ENCODE measurements around the gene MRPS22.

The MRPS22 gene

GRCh38 chr3:139338405-139338804 lies 5.4 kb upstream of the MRPS22 start:
- no peaks in the 10 kb centered on the region for H3K4me1 ChIP-seq (ENCODE audit: control insufficient read depth, insufficient read depth, low read length)
- no peaks in the 10 kb centered on the region for H3K27me3 ChIP-seq (ENCODE audit: control insufficient read depth in 1 of 2, insufficient read depth in 2 of 2, low read length in 2 of 2)
- H3K27ac ChIP-seq (ENCODE audit: low read length), result no peak overlapping the region
- no peak overlapping the region for H3K4me3 ChIP-seq (ENCODE audit: low read length in 2 of 2)
- H3K36me3 ChIP-seq (ENCODE audit: control insufficient read depth in 2 of 2, insufficient read depth in 2 of 2, low read length in 2 of 2), result no peaks in the 10 kb centered on the region
- no peak overlapping the region for H3K9ac ChIP-seq (ENCODE audit: low read length in 2 of 2)
- no peaks in the 10 kb centered on the region for H3K9me3 ChIP-seq (ENCODE audit: control insufficient read depth in 2 of 2, low read length in 2 of 2)

GRCh38 chr3:139339219-139339906 lies 4.5 kb upstream of the MRPS22 start:
- H3K9ac ChIP-seq (ENCODE audit: low read length in 2 of 2), result no peak overlapping the region
- H3K27ac ChIP-seq (ENCODE audit: low read length), result no peak overlapping the region
- H3K4me1 ChIP-seq (ENCODE audit: control insufficient read depth, insufficient read depth, low read length), result peaks cover 2% of the 10 kb centered on the region
- no peaks in the 10 kb centered on the region for H3K9me3 ChIP-seq (ENCODE audit: control insufficient read depth in 2 of 2, low read length in 2 of 2)
- H3K4me3 ChIP-seq (ENCODE audit: low read length in 2 of 2), result no peak overlapping the region
- H3K27me3 ChIP-seq (ENCODE audit: control insufficient read depth in 1 of 2, insufficient read depth in 2 of 2, low read length in 2 of 2), result no peaks in the 10 kb centered on the region
- H3K36me3 ChIP-seq (ENCODE audit: control insufficient read depth in 2 of 2, insufficient read depth in 2 of 2, low read length in 2 of 2), result no peaks in the 10 kb centered on the region

- Histone ChIP-seq H3K9ac (ENCODE audit: low read length in 2 of 2) (no peak overlapping the region), H3K4me3 (ENCODE audit: low read length in 2 of 2) (no peak overlapping the region), H3K27ac (ENCODE audit: low read length) (no peak overlapping the region), H3K9me3 (ENCODE audit: control insufficient read depth in 2 of 2, low read length in 2 of 2) (no peaks in the 10 kb centered on the region), H3K4me1 (ENCODE audit: control insufficient read depth, insufficient read depth, low read length) (peaks cover 7% of the 10 kb centered on the region), H3K36me3 (ENCODE audit: control insufficient read depth in 2 of 2, insufficient read depth in 2 of 2, low read length in 2 of 2) (no peaks in the 10 kb centered on the region), H3K27me3 (ENCODE audit: control insufficient read depth in 1 of 2, insufficient read depth in 2 of 2, low read length in 2 of 2) (no peaks in the 10 kb centered on the region)
Measured at GRCh38 chr3:139340784-139341183, 3.0 kb upstream of the MRPS22 start.

GRCh38 chr3:139342054-139342453 lies 1.8 kb upstream of the MRPS22 start:
- Histone ChIP-seq H3K27ac (ENCODE audit: low read length) (no peak overlapping the region), H3K27me3 (ENCODE audit: control insufficient read depth in 1 of 2, insufficient read depth in 2 of 2, low read length in 2 of 2) (no peaks in the 10 kb centered on the region), H3K4me3 (ENCODE audit: low read length in 2 of 2) (no peak overlapping the region), H3K36me3 (ENCODE audit: control insufficient read depth in 2 of 2, insufficient read depth in 2 of 2, low read length in 2 of 2) (peaks cover 3% of the 10 kb centered on the region in 2 donors), H3K9me3 (ENCODE audit: control insufficient read depth in 2 of 2, low read length in 2 of 2) (no peaks in the 10 kb centered on the region), H3K9ac (ENCODE audit: low read length in 2 of 2) (no peak overlapping the region), H3K4me1 (ENCODE audit: control insufficient read depth, insufficient read depth, low read length) (peaks cover 7% of the 10 kb centered on the region)

- Histone ChIP-seq H3K27ac (ENCODE audit: low read length) (no peak overlapping the region), H3K36me3 (ENCODE audit: control insufficient read depth in 2 of 2, insufficient read depth in 2 of 2, low read length in 2 of 2) (peaks cover 28 to 32% of the 10 kb centered on the region in 2 donors), H3K4me1 (ENCODE audit: control insufficient read depth, insufficient read depth, low read length) (peaks cover 7% of the 10 kb centered on the region), H3K4me3 (ENCODE audit: low read length in 2 of 2) (no peak overlapping the region), H3K9me3 (ENCODE audit: control insufficient read depth in 2 of 2, low read length in 2 of 2) (no peaks in the 10 kb centered on the region), H3K9ac (ENCODE audit: low read length in 2 of 2) (no peak overlapping the region), H3K27me3 (ENCODE audit: control insufficient read depth in 1 of 2, insufficient read depth in 2 of 2, low read length in 2 of 2) (no peaks in the 10 kb centered on the region)
Measured at GRCh38 chr3:139346771-139347170, 3.0 kb downstream of the MRPS22 start.

GRCh38 chr3:139353920-139354556 lies 10.2 kb downstream of the MRPS22 start:
- H3K27me3 ChIP-seq (ENCODE audit: control insufficient read depth in 1 of 2, insufficient read depth in 2 of 2, low read length in 2 of 2), result no peaks in the 10 kb centered on the region
- H3K4me3 ChIP-seq (ENCODE audit: low read length in 2 of 2), result no peak overlapping the region
- H3K9ac ChIP-seq (ENCODE audit: low read length in 2 of 2), result no peak overlapping the region
- no peak overlapping the region for H3K27ac ChIP-seq (ENCODE audit: low read length)
- H3K9me3 ChIP-seq (ENCODE audit: control insufficient read depth in 2 of 2, low read length in 2 of 2), result no peaks in the 10 kb centered on the region
- no peaks in the 10 kb centered on the region for H3K4me1 ChIP-seq (ENCODE audit: control insufficient read depth, insufficient read depth, low read length)
- H3K36me3 ChIP-seq (ENCODE audit: control insufficient read depth in 2 of 2, insufficient read depth in 2 of 2, low read length in 2 of 2), result peaks cover 61 to 63% of the 10 kb centered on the region in 2 donors

- no peak overlapping the region for H3K27ac ChIP-seq (ENCODE audit: low read length)
- no peaks in the 10 kb centered on the region for H3K27me3 ChIP-seq (ENCODE audit: control insufficient read depth in 1 of 2, insufficient read depth in 2 of 2, low read length in 2 of 2)
- H3K4me3 ChIP-seq (ENCODE audit: low read length in 2 of 2), result no peak overlapping the region
- H3K4me1 ChIP-seq (ENCODE audit: control insufficient read depth, insufficient read depth, low read length), result no peaks in the 10 kb centered on the region
- peaks cover 64 to 66% of the 10 kb centered on the region in 2 donors for H3K36me3 ChIP-seq (ENCODE audit: control insufficient read depth in 2 of 2, insufficient read depth in 2 of 2, low read length in 2 of 2)
- H3K9me3 ChIP-seq (ENCODE audit: control insufficient read depth in 2 of 2, low read length in 2 of 2), result no peaks in the 10 kb centered on the region
- no peak overlapping the region for H3K9ac ChIP-seq (ENCODE audit: low read length in 2 of 2)
Measured at GRCh38 chr3:139354661-139355060, 10.8 kb downstream of the MRPS22 start.

- peaks cover 64 to 70% of the 10 kb centered on the region in 2 donors for H3K36me3 ChIP-seq (ENCODE audit: control insufficient read depth in 2 of 2, insufficient read depth in 2 of 2, low read length in 2 of 2)
- H3K4me3 ChIP-seq (ENCODE audit: low read length in 2 of 2), result no peak overlapping the region
- H3K27me3 ChIP-seq (ENCODE audit: control insufficient read depth in 1 of 2, insufficient read depth in 2 of 2, low read length in 2 of 2), result no peaks in the 10 kb centered on the region
- no peaks in the 10 kb centered on the region for H3K9me3 ChIP-seq (ENCODE audit: control insufficient read depth in 2 of 2, low read length in 2 of 2)
- no peak overlapping the region for H3K9ac ChIP-seq (ENCODE audit: low read length in 2 of 2)
- no peak overlapping the region for H3K27ac ChIP-seq (ENCODE audit: low read length)
- no peaks in the 10 kb centered on the region for H3K4me1 ChIP-seq (ENCODE audit: control insufficient read depth, insufficient read depth, low read length)
Measured at GRCh38 chr3:139355476-139355875, 11.7 kb downstream of the MRPS22 start.

GRCh38 chr3:139355891-139356290 lies 12.1 kb downstream of the MRPS22 start:
- Histone ChIP-seq H3K27ac (ENCODE audit: low read length) (no peak overlapping the region), H3K27me3 (ENCODE audit: control insufficient read depth in 1 of 2, insufficient read depth in 2 of 2, low read length in 2 of 2) (no peaks in the 10 kb centered on the region), H3K9me3 (ENCODE audit: control insufficient read depth in 2 of 2, low read length in 2 of 2) (no peaks in the 10 kb centered on the region), H3K4me1 (ENCODE audit: control insufficient read depth, insufficient read depth, low read length) (no peaks in the 10 kb centered on the region), H3K9ac (ENCODE audit: low read length in 2 of 2) (no peak overlapping the region), H3K4me3 (ENCODE audit: low read length in 2 of 2) (no peak overlapping the region), H3K36me3 (ENCODE audit: control insufficient read depth in 2 of 2, insufficient read depth in 2 of 2, low read length in 2 of 2) (peaks cover 64 to 74% of the 10 kb centered on the region in 2 donors)

GRCh38 chr3:139357899-139358298 lies 14.1 kb downstream of the MRPS22 start:
- Histone ChIP-seq H3K36me3 (ENCODE audit: control insufficient read depth in 2 of 2, insufficient read depth in 2 of 2, low read length in 2 of 2) (peaks cover 54 to 73% of the 10 kb centered on the region in 2 donors), H3K27me3 (ENCODE audit: control insufficient read depth in 1 of 2, insufficient read depth in 2 of 2, low read length in 2 of 2) (no peaks in the 10 kb centered on the region), H3K4me1 (ENCODE audit: control insufficient read depth, insufficient read depth, low read length) (no peaks in the 10 kb centered on the region), H3K27ac (ENCODE audit: low read length) (no peak overlapping the region), H3K9me3 (ENCODE audit: control insufficient read depth in 2 of 2, low read length in 2 of 2) (no peaks in the 10 kb centered on the region), H3K4me3 (ENCODE audit: low read length in 2 of 2) (no peak overlapping the region), H3K9ac (ENCODE audit: low read length in 2 of 2) (no peak overlapping the region)
